Karpas-422 (cell line): ENCODE results near the gene TMEM116. TPM values are rescaled to one million over a fixed set of nuclear protein-coding genes. Genes with fewer than 3 reads are reported as not detected.
A peak's percentile ranks its signal among the peaks of the same experiment; 100 is the strongest.
"Not testable (repeated sequence)": the region's sequence is repeated elsewhere in the genome, so short reads cannot be mapped to it uniquely, and the experiment has no call there.

ENCODE experiments used
- DNase-seq: peaks from one replicate; pipeline ENCODE4 v3.0.0-alpha.2; 2015
- H2AFZ ChIP-seq: fragments of 200-600 bp; sonication (generic); 2 replicates; pipeline ENCODE4 v1.6.1; 2014; ENCODE audit warnings: antibody characterized with exemption, low read length, mixed read lengths
- H3K27ac ChIP-seq: fragments of 200-600 bp; sonication (generic); 2 replicates; pipeline ENCODE4 v1.5.1; 2014; ENCODE audit warnings: mild to moderate bottlenecking, low read length, moderate library complexity
- H3K27me3 ChIP-seq: fragments of 200-600 bp; sonication (generic); 2 replicates; pipeline ENCODE4 v1.6.1; 2014; ENCODE audit warnings: low read length, mixed read lengths
- H3K36me3 ChIP-seq: fragments of 200-600 bp; sonication (generic); 2 replicates; pipeline ENCODE4 v1.6.1; 2014; ENCODE audit warnings: low read length, mixed read lengths; ENCODE audit not compliant: insufficient read depth
- H3K4me1 ChIP-seq: fragments of 200-600 bp; sonication (generic); 2 replicates; pipeline ENCODE4 v1.6.1; 2014; ENCODE audit warnings: mild to moderate bottlenecking, low read length, mixed read lengths
- H3K4me2 ChIP-seq: fragments of 200-600 bp; sonication (generic); 2 replicates; pipeline ENCODE4 v1.6.1; 2014; ENCODE audit warnings: low read length, low read depth, mild to moderate bottlenecking; ENCODE audit not compliant: poor library complexity, severe bottlenecking
- H3K4me3 ChIP-seq: fragments of 200-600 bp; sonication (generic); 2 replicates; pipeline ENCODE4 v1.5.1; 2014; ENCODE audit warnings: mild to moderate bottlenecking, antibody characterized with exemption, low read length, mixed read lengths
- H3K79me2 ChIP-seq: fragments of 200-600 bp; sonication (generic); 2 replicates; pipeline ENCODE4 v1.6.1; 2014; ENCODE audit warnings: mild to moderate bottlenecking, low read length, mixed read lengths
- H3K9ac ChIP-seq: fragments of 200-600 bp; sonication (generic); 2 replicates; pipeline ENCODE4 v1.6.0; 2014; ENCODE audit warnings: low read length
- H3K9me2 ChIP-seq: fragments of 200-600 bp; sonication (generic), shearing (Covaris generic); replicated peaks from 2 replicates; pipeline ENCODE4 v1.6.0; 2014; ENCODE audit warnings: mild to moderate bottlenecking, low read length, moderate library complexity; ENCODE audit not compliant: insufficient read depth
- H3K9me3 ChIP-seq: fragments of 300-700, 200-600 bp; sonication (generic); 2 replicates; pipeline ENCODE4 v1.6.1; 2014; ENCODE audit warnings: low read length, mixed read lengths
- H4K20me1 ChIP-seq: fragments of 200-600 bp; sonication (generic); 2 replicates; pipeline ENCODE4 v1.6.1; 2014; ENCODE audit warnings: mild to moderate bottlenecking, antibody characterized with exemption, low read length, low read depth; ENCODE audit not compliant: insufficient read depth
- total RNA-seq: library from RNA; depleted of rRNA; stranded (reverse); fragments of >200 nt; shearing (Covaris generic); gene quantifications from 2 replicates; pipeline ENCODE4 v1.2.3, GENCODE V29; 2014; ENCODE audit warnings: low replicate concordance

TMEM116 gene
- total RNA-seq, 1 experiment from 2014 or later: 56.6 TPM

GRCh38 chr12:112015938-112016337, 3.0 kb upstream of the TMEM116 start:
- Histone ChIP-seq H3K27me3 (no peaks in the 10 kb centered on the region), H3K9me2 (no peaks in the 10 kb centered on the region), H3K4me3 (no peak overlapping the region), H3K4me1 (peaks cover 38% of the 10 kb centered on the region), H3K4me2 (no peak overlapping the region), H4K20me1 (peaks cover 42% of the 10 kb centered on the region), H3K79me2 (peaks cover 89% of the 10 kb centered on the region), H3K36me3 (peaks cover 40% of the 10 kb centered on the region), H3K9me3 (no peaks in the 10 kb centered on the region), H3K27ac (peak overlapping the region; percentile 97), H3K9ac (no peak overlapping the region), H2AFZ (no peak overlapping the region)
- DNase-seq: no peak

GRCh38 chr12:112013601-112014402, 837 bp upstream of the TMEM116 start:
- Histone ChIP-seq H3K79me2 (peaks cover 75% of the 10 kb centered on the region), H3K27ac (peak overlapping the region; percentile 97), H3K4me3 (peak overlapping the region; percentile 89), H3K36me3 (peaks cover 30% of the 10 kb centered on the region), H3K9me3 (no peaks in the 10 kb centered on the region), H3K27me3 (no peaks in the 10 kb centered on the region), H3K4me1 (peaks cover 59% of the 10 kb centered on the region), H3K9ac (peak overlapping the region; percentile 86), H3K4me2 (peak overlapping the region; percentile 91), H2AFZ (0 out of 2 replicates have a peak overlapping the region, but pooled peaks have one; percentile 46), H3K9me2 (no peaks in the 10 kb centered on the region), H4K20me1 (peaks cover 34% of the 10 kb centered on the region)
- DNase-seq: peak; percentile 88

GRCh38 chr12:112011685-112012084, 1.3 kb downstream of the TMEM116 start:
- Histone ChIP-seq H3K9ac (peak overlapping the region; percentile 98), H3K27ac (peak overlapping the region; percentile 94), H2AFZ (no peak overlapping the region), H3K36me3 (peaks cover 14% of the 10 kb centered on the region), H3K4me1 (peaks cover 62% of the 10 kb centered on the region), H4K20me1 (peaks cover 17% of the 10 kb centered on the region), H3K27me3 (no peaks in the 10 kb centered on the region), H3K79me2 (peaks cover 55% of the 10 kb centered on the region), H3K9me2 (no peaks in the 10 kb centered on the region), H3K4me3 (peak overlapping the region; percentile 87), H3K4me2 (peak overlapping the region; percentile 95), H3K9me3 (no peaks in the 10 kb centered on the region)
- no peak for DNase-seq

GRCh38 chr12:112010415-112011344, 2.3 kb downstream of the TMEM116 start:
- DNase-seq: no peak
- H3K4me2 ChIP-seq: peak overlapping the region; percentile 95
- no peaks in the 10 kb centered on the region for H3K9me2 ChIP-seq
- H3K27ac ChIP-seq: peak overlapping the region; percentile 94
- H3K9me3 ChIP-seq: no peaks in the 10 kb centered on the region
- H2AFZ ChIP-seq: no peak overlapping the region
- peaks cover 8% of the 10 kb centered on the region for H4K20me1 ChIP-seq
- peak overlapping the region; percentile 98 for H3K9ac ChIP-seq
- H3K79me2 ChIP-seq: peaks cover 45% of the 10 kb centered on the region
- H3K27me3 ChIP-seq: no peaks in the 10 kb centered on the region
- peak overlapping the region; percentile 11; the same call in 1 of the 2 replicates for H3K4me3 ChIP-seq
- peaks cover 72% of the 10 kb centered on the region for H3K4me1 ChIP-seq
- peaks cover 5% of the 10 kb centered on the region for H3K36me3 ChIP-seq

- not testable (repeated sequence) for H2AFZ ChIP-seq, H3K9me3 ChIP-seq, H3K27me3 ChIP-seq, H3K36me3 ChIP-seq, H3K9me2 ChIP-seq, DNase-seq, H4K20me1 ChIP-seq, H3K4me3 ChIP-seq
- peak overlapping the region; percentile 94 for H3K27ac ChIP-seq
- H3K4me1 ChIP-seq: peaks cover 74% of the 10 kb centered on the region
- peaks cover 38% of the 10 kb centered on the region for H3K79me2 ChIP-seq
- H3K4me2 ChIP-seq: peak overlapping the region; percentile 95
- H3K9ac ChIP-seq: 0 out of 2 replicates have a peak overlapping the region, but pooled peaks have one; percentile 40
These were observed 3.4 kb downstream of the TMEM116 start for GRCh38 chr12:112009596-112009995.

- H3K4me2 ChIP-seq: no peak overlapping the region
- H3K27me3 ChIP-seq: no peaks in the 10 kb centered on the region
- H3K9ac ChIP-seq: no peak overlapping the region
- H3K9me2 ChIP-seq: no peaks in the 10 kb centered on the region
- no peaks in the 10 kb centered on the region for H3K9me3 ChIP-seq
- no peak overlapping the region for H3K4me3 ChIP-seq
- H3K79me2 ChIP-seq: peaks cover 32% of the 10 kb centered on the region
- no peak overlapping the region for H2AFZ ChIP-seq
- no peaks in the 10 kb centered on the region for H4K20me1 ChIP-seq
- peaks cover 67% of the 10 kb centered on the region for H3K4me1 ChIP-seq
- H3K27ac ChIP-seq: peak overlapping the region; percentile 94
- no peak for DNase-seq
- no peaks in the 10 kb centered on the region for H3K36me3 ChIP-seq
These were observed 4.0 kb downstream of the TMEM116 start for GRCh38 chr12:112008918-112009317.

- DNase-seq: no peak
- Histone ChIP-seq H3K27ac (peak overlapping the region; percentile 66), H3K4me3 (no peak overlapping the region), H3K79me2 (peaks cover 26% of the 10 kb centered on the region), H3K27me3 (no peaks in the 10 kb centered on the region), H3K9ac (no peak overlapping the region), H3K9me3 (no peaks in the 10 kb centered on the region), H3K4me1 (peaks cover 68% of the 10 kb centered on the region), H3K36me3 (peaks cover 3% of the 10 kb centered on the region; the same call in 1 of the 2 replicates), H3K9me2 (no peaks in the 10 kb centered on the region), H2AFZ (no peak overlapping the region), H3K4me2 (no peak overlapping the region), H4K20me1 (no peaks in the 10 kb centered on the region)
These were observed 5.0 kb downstream of the TMEM116 start for GRCh38 chr12:112007945-112008344.
